HG03045 (cell line): ENCODE results near the gene PDGFRA.
"Not testable (repeated sequence)": the region's sequence is repeated elsewhere in the genome, so short reads cannot be mapped to it uniquely, and the experiment has no call there.

Experiments used
- ATAC-seq: cut with Tn5 transposase; IDR thresholded peaks from one replicate; pipeline ENCODE4 v1.9.1; 2021; ENCODE audit warnings: mild to moderate bottlenecking, moderate library complexity; ENCODE audit not compliant: unreplicated experiment

The PDGFRA gene

GRCh38 chr4:54227256-54228055, 1.6 kb upstream of the PDGFRA start:
- ATAC-seq: no peak

- no peak for ATAC-seq
Measured at GRCh38 chr4:54228056-54228527, 1.0 kb upstream of the PDGFRA start.

- no peak for ATAC-seq
Measured at GRCh38 chr4:54228546-54228945, 547 bp upstream of the PDGFRA start.

DNA sequence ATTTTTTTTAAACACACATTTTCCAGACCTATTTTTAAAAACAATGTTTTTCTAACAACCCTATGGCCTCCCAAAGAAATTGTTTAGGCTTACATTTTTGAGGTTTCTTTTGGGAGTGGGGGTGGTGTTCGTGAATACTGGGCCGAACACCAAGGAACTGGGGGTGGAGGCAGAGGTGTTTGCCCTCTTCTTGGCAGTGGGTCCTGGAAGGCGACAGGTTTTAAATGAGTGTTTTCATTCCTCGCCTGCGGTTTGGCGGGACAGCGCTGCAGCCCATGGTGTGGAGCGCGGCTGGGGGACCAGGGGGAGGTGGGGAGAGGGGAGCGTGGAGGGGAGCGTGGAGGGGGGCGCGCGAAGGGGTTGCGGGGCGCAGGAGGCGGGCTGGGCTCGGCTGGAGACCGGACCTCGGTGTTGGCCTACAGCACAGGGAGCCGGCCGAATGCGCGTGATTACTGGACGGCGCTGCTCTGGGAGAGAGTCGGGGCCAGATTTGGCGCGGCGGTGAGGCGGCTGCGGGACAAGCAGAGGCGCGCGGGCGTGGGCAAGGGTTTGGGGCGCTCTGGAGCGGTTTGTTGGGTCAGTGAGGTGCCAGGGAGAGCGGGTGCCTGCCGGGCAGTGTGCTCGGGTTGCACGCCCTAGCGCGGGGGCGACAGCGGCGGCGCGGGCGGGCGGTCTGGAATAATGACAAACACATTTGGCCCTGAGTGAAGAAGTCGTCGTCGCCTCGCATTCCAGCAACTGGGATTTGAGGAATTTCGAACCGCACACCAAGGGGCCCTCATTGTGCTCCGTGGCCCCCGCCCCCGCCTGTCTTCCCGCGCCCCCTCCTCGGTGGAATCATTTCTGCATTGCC, 764 bp downstream of the PDGFRA start:
- ATAC-seq: no peak

- ATAC-seq: no peak
Measured at GRCh38 chr4:54230484-54231418, 1.7 kb downstream of the PDGFRA start.

- no peak for ATAC-seq
Measured at GRCh38 chr4:54231419-54231767, 2.3 kb downstream of the PDGFRA start.

GRCh38 chr4:54231768-54232688, 2.9 kb downstream of the PDGFRA start:
- no peak for ATAC-seq

DNA sequence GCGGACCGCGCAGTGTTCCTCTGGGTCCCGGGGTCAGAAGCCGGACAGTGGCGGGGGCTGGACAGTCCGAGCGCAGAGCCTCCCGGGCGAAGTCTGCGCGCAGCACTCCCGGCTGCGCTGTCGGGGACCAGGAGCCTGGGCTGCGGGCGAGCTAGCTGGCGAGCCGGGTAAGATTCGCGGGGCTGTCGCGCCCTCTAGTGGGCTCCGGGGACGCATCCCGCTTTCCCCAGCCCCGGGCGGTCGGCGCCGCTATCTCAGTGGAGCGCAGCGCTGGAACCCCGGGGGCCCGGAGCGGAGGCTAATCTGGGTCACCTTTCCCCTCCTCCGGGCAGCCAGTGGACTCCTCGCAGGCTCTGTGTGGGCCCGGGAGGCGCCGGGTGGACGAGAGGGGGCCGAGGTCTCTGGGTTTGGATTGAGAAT, 4.2 kb downstream of the PDGFRA start:
- ATAC-seq: peak; percentile 89

GRCh38 chr4:54233697-54234496, 4.8 kb downstream of the PDGFRA start:
- ATAC-seq: peak; percentile 44

DNA sequence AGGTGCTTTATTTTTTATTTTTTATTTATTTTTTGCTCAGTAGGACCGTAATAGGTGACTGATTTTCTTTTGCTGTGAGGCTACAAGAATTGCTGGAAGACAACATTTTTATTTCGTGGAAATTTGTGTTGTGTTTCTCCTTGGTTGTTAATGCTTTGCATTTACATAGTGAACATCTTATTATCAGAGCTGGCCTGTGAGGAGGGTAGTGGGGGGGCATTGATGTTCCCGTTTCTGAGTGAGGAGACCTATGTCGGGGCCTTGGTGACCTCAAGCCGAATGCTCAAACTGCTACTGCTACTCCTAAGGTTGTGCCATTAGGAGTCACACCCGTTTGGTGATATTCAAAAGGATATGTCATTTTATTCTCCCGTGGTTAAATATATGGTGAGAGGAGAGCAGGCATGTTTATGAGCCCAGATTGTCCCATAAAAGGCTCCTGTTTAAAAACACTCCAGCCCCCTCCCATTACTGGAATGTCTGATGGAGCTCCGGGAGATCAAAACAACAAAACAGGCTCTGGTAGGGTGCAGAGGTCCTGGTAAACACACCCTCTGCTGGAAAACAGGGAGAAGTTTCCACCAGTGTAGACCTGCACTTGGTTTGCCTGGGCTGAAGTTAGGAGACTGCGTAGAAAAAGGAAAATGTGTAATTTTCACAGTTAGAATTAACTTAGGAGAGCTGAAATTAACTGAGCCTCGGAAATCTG, 5.6 kb downstream of the PDGFRA start:
- no peak for ATAC-seq

DNA sequence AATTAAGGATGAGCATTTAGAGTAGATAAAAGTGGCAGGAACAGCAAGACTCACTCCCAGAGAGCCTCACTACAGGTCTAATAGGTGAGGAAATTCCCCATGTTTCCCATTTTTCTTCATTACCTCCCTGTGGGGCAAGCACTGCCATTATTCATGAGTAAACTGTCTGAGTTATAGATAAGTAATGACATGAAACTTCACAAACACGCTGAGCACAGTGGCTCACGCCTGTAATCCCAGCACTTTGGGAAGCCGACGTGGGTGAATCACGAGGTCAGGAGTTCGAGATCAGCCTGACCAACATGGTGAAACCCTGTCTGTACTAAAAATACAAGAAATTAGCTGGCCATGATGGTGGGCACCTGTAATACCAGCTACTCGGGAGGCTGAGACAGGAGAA, 7.2 kb downstream of the PDGFRA start:
- ATAC-seq: not testable (repeated sequence)

- no peak for ATAC-seq
Measured at GRCh38 chr4:54237770-54238169, 8.7 kb downstream of the PDGFRA start.

DNA sequence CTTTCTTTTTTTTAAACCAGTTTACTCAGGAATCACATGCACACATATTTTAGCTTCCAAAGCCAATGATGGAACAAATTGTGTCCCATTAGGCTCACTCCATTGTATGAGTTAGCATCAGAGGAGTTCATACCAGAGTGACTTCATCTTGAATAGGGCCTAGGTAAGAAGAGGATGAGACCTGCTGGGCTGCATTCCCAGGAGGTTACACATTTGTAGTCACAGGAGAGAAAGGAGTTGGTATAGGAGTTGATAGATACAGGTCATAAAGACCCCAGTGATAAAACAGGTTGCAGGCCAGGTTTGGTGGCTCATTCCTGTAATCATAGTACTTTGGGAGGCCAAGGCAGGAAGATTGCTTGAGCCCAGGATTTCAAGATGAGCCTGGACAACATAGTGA, 9.3 kb downstream of the PDGFRA start:
- no peak for ATAC-seq

DNA sequence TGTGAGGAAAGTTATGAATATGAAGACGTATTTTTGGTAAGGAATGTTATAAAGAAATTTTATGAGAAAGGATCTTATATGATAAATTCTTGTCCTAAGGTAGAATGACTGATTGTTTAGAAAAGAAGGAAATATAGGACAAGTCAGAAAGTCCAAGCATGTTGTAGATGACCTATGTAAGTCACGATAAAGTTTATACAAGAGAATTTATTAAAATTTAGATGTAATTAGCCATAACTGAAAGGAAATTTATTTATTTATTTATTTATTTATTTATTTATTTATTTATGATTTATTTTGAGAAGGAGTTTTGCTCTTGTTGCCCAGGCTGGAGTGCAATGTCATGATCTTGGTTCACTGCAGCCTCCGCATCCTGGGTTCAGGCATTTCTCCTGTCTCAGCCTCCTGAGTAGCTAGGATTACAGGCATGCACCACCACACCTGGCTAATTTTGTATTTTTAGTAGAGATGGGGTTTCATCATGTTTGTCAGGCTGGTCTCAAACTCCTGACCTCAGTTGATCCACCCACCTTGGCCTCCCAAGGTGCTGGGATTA, 12.3 kb downstream of the PDGFRA start:
- not testable (repeated sequence) for ATAC-seq

- not testable (repeated sequence) for ATAC-seq
Measured at GRCh38 chr4:54243541-54243940, 14.4 kb downstream of the PDGFRA start.

DNA sequence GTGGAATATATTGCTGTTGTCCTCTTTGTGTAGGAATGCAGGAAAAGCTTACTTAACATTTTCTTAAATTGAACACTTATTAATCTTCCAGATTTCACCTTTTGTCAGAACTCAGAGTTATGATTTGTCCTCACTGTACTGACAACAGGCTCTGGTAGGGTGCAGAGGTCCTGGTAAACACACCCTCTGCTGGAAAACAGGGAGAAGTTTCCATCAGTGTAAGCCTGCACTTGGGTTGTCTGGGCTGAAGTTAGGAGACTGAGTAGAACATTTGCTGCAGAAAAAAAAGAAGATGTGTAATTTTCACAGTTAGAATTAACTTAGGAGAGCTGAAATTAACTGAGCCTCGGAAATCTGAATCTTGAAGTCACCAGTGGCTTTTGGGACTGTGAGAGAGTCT, 23.2 kb downstream of the PDGFRA start:
- ATAC-seq: not testable (repeated sequence)

DNA sequence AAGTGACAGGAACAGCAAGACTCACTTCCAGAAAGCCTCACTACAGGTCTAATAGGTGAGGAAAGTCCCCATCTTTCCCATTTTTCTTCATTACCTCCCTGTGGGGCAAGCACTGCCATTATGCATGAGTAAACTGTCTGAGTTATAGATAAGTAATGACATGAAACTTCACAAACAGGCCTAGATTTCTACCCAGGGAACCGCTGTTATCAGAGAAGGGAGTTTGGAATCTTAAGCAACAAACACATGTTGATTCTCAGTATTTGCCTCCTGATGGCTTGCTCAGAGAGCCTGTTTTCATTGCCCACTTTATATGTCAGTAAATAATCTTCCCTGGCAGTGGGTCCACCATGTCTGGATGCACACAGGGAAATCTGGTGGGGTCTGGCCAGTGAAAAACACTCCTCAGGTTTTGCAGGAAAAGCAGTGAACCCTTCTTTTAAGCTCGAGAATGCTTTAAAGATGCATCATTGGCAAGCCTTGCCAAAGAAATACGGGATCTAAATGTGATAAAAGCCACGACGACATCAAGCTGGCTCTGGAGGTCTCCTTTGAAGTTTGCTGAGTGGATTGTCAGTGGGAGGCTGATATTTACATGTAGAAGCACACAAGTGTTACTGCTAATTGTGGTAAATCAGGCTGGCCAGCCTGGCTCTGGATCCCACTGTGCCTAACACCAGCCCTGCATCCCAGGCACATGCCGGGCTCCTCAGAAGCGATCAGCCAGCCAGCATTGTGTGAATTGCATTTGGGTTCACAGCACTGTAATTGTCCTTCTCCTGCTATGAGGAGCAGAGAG, 25.2 kb downstream of the PDGFRA start:
- no peak for ATAC-seq
